Thoracic aorta (tissue), 2 donors: Measurements from ENCODE around the gene ZNF134. TPM values are rescaled to one million over a fixed set of nuclear protein-coding genes. Genes with fewer than 3 reads are reported as not detected.

ENCODE experiments used
- ATAC-seq: fragments of 150-250 bp; one replicate; pipeline ENCODE4 v1.8.0; 2017; ENCODE audit warnings: low read depth; ENCODE audit not compliant: insufficient number of reproducible peaks, low FRiP score
- DNase-seq: peaks from one replicate; pipeline ENCODE4 v3.0.0-alpha.2; 2020; ENCODE audit warnings: low spot score
- H3K27ac ChIP-seq, 2 donors: fragments of 200-600 bp; sonication (generic); 1 replicate in 1 of 2; 2 replicates in 1 of 2; pipeline ENCODE4 v1.5.1; 2016; ENCODE audit warnings: mild to moderate bottlenecking in 2 of 2, moderate library complexity in 2 of 2
- H3K27me3 ChIP-seq: fragments of 200-600 bp; sonication (generic); replicated peaks from 2 replicates; pipeline ENCODE4 v1.6.0; 2016; ENCODE audit warnings: mild to moderate bottlenecking; ENCODE audit not compliant: insufficient read depth
- H3K36me3 ChIP-seq: fragments of 200-600 bp; sonication (generic); one replicate; pipeline ENCODE4 v1.5.1; 2016
- H3K4me1 ChIP-seq, 2 donors: fragments of 200-600 bp; sonication (generic); 1 replicate in 1 of 2; 2 replicates in 1 of 2; pipeline versions ENCODE4 v1.5.1 to v1.6.0; 2016; ENCODE audit warnings: low read depth in 2 of 2, mild to moderate bottlenecking in 1 of 2; ENCODE audit not compliant: control insufficient read depth in 1 of 2
- H3K4me3 ChIP-seq: fragments of 200-600 bp; sonication (generic); 2 replicates; pipeline ENCODE4 v1.5.1; 2016; ENCODE audit warnings: mild to moderate bottlenecking
- H3K9me3 ChIP-seq: fragments of 200-600 bp; sonication (generic); 2 replicates; pipeline ENCODE4 v1.5.1; 2016
- CTCF ChIP-seq: fragments of 200-600 bp; sonication (generic); IDR thresholded peaks from one replicate; pipeline ENCODE4 v1.5.1; 2019; ENCODE audit warnings: antibody characterized with exemption
- total RNA-seq, 2 donors: library from RNA; depleted of rRNA; stranded (reverse); fragments of >200 nt; gene quantifications; one replicate each; pipeline versions ENCODE4 v1.1.0 to v1.2.3, GENCODE V29; 2016

Gene ZNF134
- total RNA-seq, 2 donors from 2014 or later, result 18.4 to 43.7 TPM

GRCh38 chr19:57623091-57623490 lies 9.0 kb downstream of the ZNF134 start:
- ATAC-seq, result no peak
- no peak for DNase-seq
- Histone ChIP-seq H3K36me3 (peaks cover 60% of the 10 kb centered on the region), H3K27me3 (no peaks in the 10 kb centered on the region), H3K4me1 (no peaks in the 10 kb centered on the region), H3K4me3 (no peak overlapping the region), H3K9me3 (peaks cover 97% of the 10 kb centered on the region), H3K27ac (no peak overlapping the region)
- TF ChIP-seq CTCF, result no peak

GRCh38 chr19:57632987-57633831 lies 19.2 kb downstream of the ZNF134 start, which contains the start of gene ZNF211:
ZNF211 (plus strand) TSS chr19:57633168; CDS start chr19:57633347, 179 bp downstream.
- peaks cover 19% of the 10 kb centered on the region for H3K36me3 ChIP-seq
- no peaks in the 10 kb centered on the region for H3K27me3 ChIP-seq
- DNase-seq, result peak; percentile 64
- peaks cover 0 to 7% of the 10 kb centered on the region in 2 donors for H3K4me1 ChIP-seq
- peaks cover 32% of the 10 kb centered on the region for H3K9me3 ChIP-seq
- H3K27ac ChIP-seq, result peak within 1 kb of the TSS in 1 of 2 donors; percentile 58
- H3K4me3 ChIP-seq, result peak within 1 kb of the TSS; percentile 91
- TF ChIP-seq CTCF, result no peak
- peak; percentile 99 for ATAC-seq

DNA sequence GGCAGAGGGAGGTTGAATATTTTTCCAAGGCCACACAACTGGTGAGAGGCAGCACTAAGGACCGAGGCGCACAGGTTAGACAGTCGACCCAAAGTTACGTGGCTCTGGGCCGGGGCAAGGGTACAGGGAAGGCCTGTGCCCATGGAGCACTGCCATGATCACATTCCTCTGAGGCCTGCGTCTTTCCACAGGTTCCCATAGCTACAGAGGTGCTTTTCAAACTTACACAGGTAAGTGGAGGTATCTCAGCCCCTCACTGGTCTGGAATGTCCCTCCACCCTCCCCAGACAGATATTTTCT lies 19.7 kb downstream of the ZNF134 start:
- DNase-seq, result no peak
- no peak overlapping the region for H3K27ac ChIP-seq
- H3K27me3 ChIP-seq, result no peaks in the 10 kb centered on the region
- H3K4me1 ChIP-seq, result peaks cover 0 to 7% of the 10 kb centered on the region in 2 donors
- TF ChIP-seq CTCF, result no peak
- H3K36me3 ChIP-seq, result peaks cover 19% of the 10 kb centered on the region
- peaks cover 38% of the 10 kb centered on the region for H3K9me3 ChIP-seq
- H3K4me3 ChIP-seq, result peak overlapping the region; percentile 91
- ATAC-seq, result no peak

DNA sequence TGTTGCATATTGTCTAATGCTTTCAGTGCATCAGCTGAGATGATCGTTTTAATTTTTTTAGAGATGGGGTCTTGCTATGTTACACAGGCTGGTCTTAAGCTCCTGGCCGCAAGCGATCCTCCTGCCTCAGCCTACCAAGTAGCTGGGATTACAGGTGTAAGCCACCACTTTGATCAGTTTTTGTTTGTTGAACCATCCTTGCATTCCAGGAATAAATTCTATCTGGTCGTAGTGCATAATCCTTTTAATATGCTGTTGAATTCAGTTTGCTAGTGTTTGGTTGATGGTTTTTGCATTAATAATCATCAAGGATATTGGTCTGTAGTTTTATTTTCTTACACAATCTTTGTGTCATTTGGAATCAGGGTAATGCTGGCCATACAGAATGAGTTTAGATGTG lies 23.3 kb downstream of the ZNF134 start:
- TF ChIP-seq CTCF, result no peak
- H3K4me1 ChIP-seq, result peaks cover 0 to 7% of the 10 kb centered on the region in 2 donors
- H3K27me3 ChIP-seq, result no peaks in the 10 kb centered on the region
- ATAC-seq (no peak), DNase-seq (no peak)
- H3K27ac ChIP-seq, result no peak overlapping the region
- peaks cover 49% of the 10 kb centered on the region for H3K36me3 ChIP-seq
- H3K9me3 ChIP-seq, result peaks cover 65% of the 10 kb centered on the region
- H3K4me3 ChIP-seq, result no peak overlapping the region

DNA sequence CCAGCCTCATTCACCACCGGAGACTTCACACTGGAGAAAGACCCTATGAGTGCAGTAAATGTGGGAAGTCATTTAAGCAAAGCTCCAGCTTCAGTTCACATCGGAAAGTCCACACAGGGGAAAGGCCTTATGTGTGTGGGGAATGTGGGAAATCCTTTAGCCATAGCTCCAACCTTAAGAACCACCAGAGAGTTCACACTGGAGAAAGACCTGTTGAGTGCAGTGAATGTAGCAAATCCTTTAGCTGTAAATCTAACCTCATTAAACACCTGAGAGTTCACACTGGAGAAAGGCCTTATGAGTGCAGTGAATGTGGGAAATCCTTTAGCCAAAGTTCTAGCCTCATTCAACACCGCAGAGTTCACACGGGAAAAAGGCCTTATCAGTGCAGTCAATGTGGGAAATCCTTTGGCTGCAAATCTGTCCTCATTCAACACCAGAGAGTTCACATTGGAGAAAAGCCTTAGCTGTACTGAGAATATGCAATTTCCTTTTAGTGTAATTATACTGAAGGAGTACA lies 27.7 kb downstream of the ZNF134 start:
- Histone ChIP-seq H3K36me3 (peaks cover 41% of the 10 kb centered on the region), H3K27ac (no peak overlapping the region), H3K27me3 (no peaks in the 10 kb centered on the region), H3K4me1 (no peaks in the 10 kb centered on the region), H3K9me3 (peaks cover 76% of the 10 kb centered on the region), H3K4me3 (no peak overlapping the region)
- TF ChIP-seq CTCF, result no peak
- no peak for ATAC-seq
- DNase-seq, result no peak
